DND-41 (cell line): ENCODE results near the gene ST6GALNAC1.

Experiments
- EZH2 ChIP-seq: IDR thresholded peaks from 3 replicates; pipeline ENCODE4 v1.6.1; 2012; ENCODE audit warnings: borderline replicate concordance, low read depth, mild to moderate bottlenecking, moderate library complexity, low read length, inconsistent platforms; ENCODE audit not compliant: severe bottlenecking
- TF ChIP-seq, protein P1 (sequence below): IDR thresholded peaks from 2 replicates; pipeline ENCODE4 v1.5.1; 2012; ENCODE audit warnings: borderline replicate concordance, low read length, moderate library complexity, mild to moderate bottlenecking; ENCODE audit not compliant: poor library complexity, severe bottlenecking; ENCODE audit errors: extremely low read depth

DNA sequence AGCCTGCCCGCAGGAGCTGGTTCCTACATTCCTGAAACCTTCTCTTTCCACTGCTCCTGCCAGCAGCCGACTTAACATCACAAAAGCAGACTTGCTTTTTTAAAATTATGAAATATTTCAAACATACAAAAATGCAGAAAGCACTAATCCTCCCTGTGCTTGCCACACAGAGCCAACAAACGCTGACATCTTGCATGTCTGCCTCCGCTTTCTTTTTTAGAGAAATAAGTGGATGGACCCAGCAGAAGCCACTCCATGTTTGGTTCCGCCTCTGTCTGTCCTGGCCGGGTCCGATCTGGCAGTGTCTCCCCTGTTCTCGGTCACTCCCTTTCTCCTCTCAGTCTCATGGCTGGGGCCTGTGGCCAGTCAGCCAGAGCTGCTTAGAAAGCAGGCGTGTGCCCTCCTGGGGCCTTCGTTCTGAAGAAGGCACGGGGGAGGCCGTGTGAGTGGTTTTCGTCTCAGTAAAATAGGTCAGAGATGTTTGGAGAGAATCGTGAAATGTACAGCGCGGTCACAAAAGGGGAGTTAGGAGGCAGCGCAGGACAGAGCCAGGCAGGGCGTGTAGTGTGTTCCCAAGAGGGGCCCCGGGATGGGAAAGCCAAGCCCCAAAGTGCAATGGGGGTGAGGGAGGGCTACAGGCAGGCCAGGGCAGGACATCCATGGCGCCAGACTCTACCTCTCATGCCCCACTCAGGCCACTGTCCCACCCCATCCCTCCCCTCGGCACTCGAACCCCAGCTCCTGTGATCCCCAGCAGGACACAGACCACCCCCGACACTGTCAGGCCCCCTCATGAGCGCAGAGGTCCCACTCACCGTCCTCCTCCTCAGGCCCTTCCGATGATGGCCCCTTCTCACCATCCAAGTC, 44.0 kb upstream of the ST6GALNAC1 start:
- TF ChIP-seq, protein P1, sequence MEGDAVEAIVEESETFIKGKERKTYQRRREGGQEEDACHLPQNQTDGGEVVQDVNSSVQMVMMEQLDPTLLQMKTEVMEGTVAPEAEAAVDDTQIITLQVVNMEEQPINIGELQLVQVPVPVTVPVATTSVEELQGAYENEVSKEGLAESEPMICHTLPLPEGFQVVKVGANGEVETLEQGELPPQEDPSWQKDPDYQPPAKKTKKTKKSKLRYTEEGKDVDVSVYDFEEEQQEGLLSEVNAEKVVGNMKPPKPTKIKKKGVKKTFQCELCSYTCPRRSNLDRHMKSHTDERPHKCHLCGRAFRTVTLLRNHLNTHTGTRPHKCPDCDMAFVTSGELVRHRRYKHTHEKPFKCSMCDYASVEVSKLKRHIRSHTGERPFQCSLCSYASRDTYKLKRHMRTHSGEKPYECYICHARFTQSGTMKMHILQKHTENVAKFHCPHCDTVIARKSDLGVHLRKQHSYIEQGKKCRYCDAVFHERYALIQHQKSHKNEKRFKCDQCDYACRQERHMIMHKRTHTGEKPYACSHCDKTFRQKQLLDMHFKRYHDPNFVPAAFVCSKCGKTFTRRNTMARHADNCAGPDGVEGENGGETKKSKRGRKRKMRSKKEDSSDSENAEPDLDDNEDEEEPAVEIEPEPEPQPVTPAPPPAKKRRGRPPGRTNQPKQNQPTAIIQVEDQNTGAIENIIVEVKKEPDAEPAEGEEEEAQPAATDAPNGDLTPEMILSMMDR = no peak
- no peak for TF ChIP-seq EZH2
